Measurements from ENCODE around the gene CAMK1D. TPM values are rescaled to one million over a fixed set of nuclear protein-coding genes. Genes with fewer than 3 reads are reported as not detected.

The CAMK1D gene
- polyA plus RNA-seq, 1 donor (not counting 4 experiments of a cell fraction or from before 2014, with no cell fraction given) = 0.76 TPM

DNA sequence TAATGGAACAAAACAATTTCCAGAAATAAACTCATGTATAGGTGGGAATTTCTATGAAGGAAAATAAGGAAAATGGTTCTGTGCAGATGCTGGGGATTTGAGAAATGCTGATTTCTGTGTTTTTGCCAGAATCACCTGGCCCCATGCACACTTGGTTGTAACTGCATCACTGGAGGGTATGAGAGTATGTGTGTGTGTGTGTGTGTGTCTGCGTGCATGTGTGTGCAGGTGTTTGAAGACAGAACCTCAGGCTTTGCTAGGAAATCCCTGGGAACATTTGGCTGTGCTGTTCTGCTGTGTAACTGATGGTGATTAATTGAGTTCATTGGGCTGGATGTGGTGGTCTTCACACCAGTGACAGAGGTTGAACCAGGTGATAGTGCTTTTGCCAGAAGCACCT lies 141.6 kb downstream of the CAMK1D start:
- Histone ChIP-seq H2AFZ (ENCODE audit: control insufficient read depth, low read length) (no peak overlapping the region), H3K9me1 (ENCODE audit: control insufficient read depth, extremely low read depth, insufficient read depth, low read length) (no peaks in the 10 kb centered on the region), H3K27ac (ENCODE audit: control insufficient read depth, insufficient read depth, low read length) (no peak overlapping the region), H3K27me3 (ENCODE audit: control insufficient read depth, extremely low read depth, insufficient read depth, low read length) (no peaks in the 10 kb centered on the region), H4K20me1 (ENCODE audit: control insufficient read depth, extremely low read depth, insufficient read depth, low read length) (no peaks in the 10 kb centered on the region), H3K4me3 (ENCODE audit: control insufficient read depth in 2 of 3, extremely low read depth in 1 of 3, insufficient read depth in 2 of 3, low read depth in 1 of 3, low read length in 3 of 3) (no peak overlapping the region), H3K9me3 (ENCODE audit: control insufficient read depth, low read depth, low read length) (no peaks in the 10 kb centered on the region), H3K9ac (ENCODE audit: control insufficient read depth, extremely low read depth, insufficient read depth, low read length) (no peak overlapping the region), H3K36me3 (ENCODE audit: control insufficient read depth in 2 of 2, extremely low read depth in 1 of 2, insufficient read depth in 2 of 2, low read length in 2 of 2) (no peaks in the 10 kb centered on the region), H3K4me1 (ENCODE audit: control insufficient read depth, extremely low read depth, insufficient read depth, low read length) (no peaks in the 10 kb centered on the region), H3K4me2 (ENCODE audit: control insufficient read depth, extremely low read depth, insufficient read depth, low read depth, low read length) (no peak overlapping the region), H3K79me2 (ENCODE audit: control insufficient read depth, insufficient read depth, low read length) (no peaks in the 10 kb centered on the region)
- no peak for DNase-seq (ENCODE audit: low read depth, low spot score)
- no peak for FAIRE-seq
- dilution Hi-C loops (cut with MboI; ENCODE audit: extremely low pct_ligation_motif_present, low sequenced_read_pairs) = no loop called here
- TF ChIP-seq EZH2 (IDR thresholded peaks at IDR 0.05; ENCODE audit: low read length) = no peak
- TF ChIP-seq, protein P1, sequence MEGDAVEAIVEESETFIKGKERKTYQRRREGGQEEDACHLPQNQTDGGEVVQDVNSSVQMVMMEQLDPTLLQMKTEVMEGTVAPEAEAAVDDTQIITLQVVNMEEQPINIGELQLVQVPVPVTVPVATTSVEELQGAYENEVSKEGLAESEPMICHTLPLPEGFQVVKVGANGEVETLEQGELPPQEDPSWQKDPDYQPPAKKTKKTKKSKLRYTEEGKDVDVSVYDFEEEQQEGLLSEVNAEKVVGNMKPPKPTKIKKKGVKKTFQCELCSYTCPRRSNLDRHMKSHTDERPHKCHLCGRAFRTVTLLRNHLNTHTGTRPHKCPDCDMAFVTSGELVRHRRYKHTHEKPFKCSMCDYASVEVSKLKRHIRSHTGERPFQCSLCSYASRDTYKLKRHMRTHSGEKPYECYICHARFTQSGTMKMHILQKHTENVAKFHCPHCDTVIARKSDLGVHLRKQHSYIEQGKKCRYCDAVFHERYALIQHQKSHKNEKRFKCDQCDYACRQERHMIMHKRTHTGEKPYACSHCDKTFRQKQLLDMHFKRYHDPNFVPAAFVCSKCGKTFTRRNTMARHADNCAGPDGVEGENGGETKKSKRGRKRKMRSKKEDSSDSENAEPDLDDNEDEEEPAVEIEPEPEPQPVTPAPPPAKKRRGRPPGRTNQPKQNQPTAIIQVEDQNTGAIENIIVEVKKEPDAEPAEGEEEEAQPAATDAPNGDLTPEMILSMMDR (optimal IDR thresholded peaks at IDR 0.05 in 1 of 3, IDR thresholded peaks at IDR 0.05 in 1 of 3, conservative IDR thresholded peaks at IDR 0.05 in 1 of 3; ENCODE audit: extremely low read depth in 1 of 3, insufficient read depth in 2 of 3, low read length in 3 of 3) = no peak

DNA sequence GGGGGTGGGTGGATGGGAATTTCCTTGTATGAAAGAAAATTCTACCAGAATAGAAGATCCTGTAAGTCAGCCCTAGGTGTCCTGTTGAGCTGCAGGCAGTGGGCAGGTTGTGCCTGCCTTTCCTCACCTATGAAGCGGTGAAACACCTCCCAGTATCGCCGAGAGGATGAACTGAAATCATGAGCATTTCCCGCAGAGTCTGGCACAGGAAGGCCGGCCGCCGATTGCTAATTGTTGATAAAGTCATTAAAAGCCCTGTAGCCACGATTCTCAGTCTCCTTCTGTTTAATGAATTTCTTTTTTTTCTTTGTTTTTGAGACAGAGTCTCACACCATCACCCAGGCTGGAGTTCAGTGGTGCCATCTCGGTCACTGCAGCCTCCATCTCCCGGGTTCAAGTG lies 142.1 kb downstream of the CAMK1D start:
- Histone ChIP-seq H3K4me1 (ENCODE audit: control insufficient read depth, extremely low read depth, insufficient read depth, low read length) (no peaks in the 10 kb centered on the region), H3K9me3 (ENCODE audit: control insufficient read depth, low read depth, low read length) (no peaks in the 10 kb centered on the region), H2AFZ (ENCODE audit: control insufficient read depth, low read length) (no peak overlapping the region), H3K9ac (ENCODE audit: control insufficient read depth, extremely low read depth, insufficient read depth, low read length) (no peak overlapping the region), H3K27me3 (ENCODE audit: control insufficient read depth, extremely low read depth, insufficient read depth, low read length) (no peaks in the 10 kb centered on the region), H3K4me3 (ENCODE audit: control insufficient read depth in 2 of 3, extremely low read depth in 1 of 3, insufficient read depth in 2 of 3, low read depth in 1 of 3, low read length in 3 of 3) (no peak overlapping the region), H3K79me2 (ENCODE audit: control insufficient read depth, insufficient read depth, low read length) (no peaks in the 10 kb centered on the region), H4K20me1 (ENCODE audit: control insufficient read depth, extremely low read depth, insufficient read depth, low read length) (no peaks in the 10 kb centered on the region), H3K4me2 (ENCODE audit: control insufficient read depth, extremely low read depth, insufficient read depth, low read depth, low read length) (no peak overlapping the region), H3K36me3 (ENCODE audit: control insufficient read depth in 2 of 2, extremely low read depth in 1 of 2, insufficient read depth in 2 of 2, low read length in 2 of 2) (no peaks in the 10 kb centered on the region), H3K9me1 (ENCODE audit: control insufficient read depth, extremely low read depth, insufficient read depth, low read length) (no peaks in the 10 kb centered on the region), H3K27ac (ENCODE audit: control insufficient read depth, insufficient read depth, low read length) (no peak overlapping the region)
- TF ChIP-seq EZH2 (IDR thresholded peaks at IDR 0.05; ENCODE audit: low read length) = no peak
- TF ChIP-seq, protein P1 (optimal IDR thresholded peaks at IDR 0.05 in 1 of 3, IDR thresholded peaks at IDR 0.05 in 1 of 3, conservative IDR thresholded peaks at IDR 0.05 in 1 of 3; ENCODE audit: extremely low read depth in 1 of 3, insufficient read depth in 2 of 3, low read length in 3 of 3) = no peak
- FAIRE-seq (no peak), DNase-seq (ENCODE audit: low read depth, low spot score) (no peak)
- dilution Hi-C loops (cut with MboI; ENCODE audit: extremely low pct_ligation_motif_present, low sequenced_read_pairs) = no loop called here

Data from keratinocyte (primary cell).